Measurements from ENCODE around the gene ZBED3.

Gene ZBED3

DNA sequence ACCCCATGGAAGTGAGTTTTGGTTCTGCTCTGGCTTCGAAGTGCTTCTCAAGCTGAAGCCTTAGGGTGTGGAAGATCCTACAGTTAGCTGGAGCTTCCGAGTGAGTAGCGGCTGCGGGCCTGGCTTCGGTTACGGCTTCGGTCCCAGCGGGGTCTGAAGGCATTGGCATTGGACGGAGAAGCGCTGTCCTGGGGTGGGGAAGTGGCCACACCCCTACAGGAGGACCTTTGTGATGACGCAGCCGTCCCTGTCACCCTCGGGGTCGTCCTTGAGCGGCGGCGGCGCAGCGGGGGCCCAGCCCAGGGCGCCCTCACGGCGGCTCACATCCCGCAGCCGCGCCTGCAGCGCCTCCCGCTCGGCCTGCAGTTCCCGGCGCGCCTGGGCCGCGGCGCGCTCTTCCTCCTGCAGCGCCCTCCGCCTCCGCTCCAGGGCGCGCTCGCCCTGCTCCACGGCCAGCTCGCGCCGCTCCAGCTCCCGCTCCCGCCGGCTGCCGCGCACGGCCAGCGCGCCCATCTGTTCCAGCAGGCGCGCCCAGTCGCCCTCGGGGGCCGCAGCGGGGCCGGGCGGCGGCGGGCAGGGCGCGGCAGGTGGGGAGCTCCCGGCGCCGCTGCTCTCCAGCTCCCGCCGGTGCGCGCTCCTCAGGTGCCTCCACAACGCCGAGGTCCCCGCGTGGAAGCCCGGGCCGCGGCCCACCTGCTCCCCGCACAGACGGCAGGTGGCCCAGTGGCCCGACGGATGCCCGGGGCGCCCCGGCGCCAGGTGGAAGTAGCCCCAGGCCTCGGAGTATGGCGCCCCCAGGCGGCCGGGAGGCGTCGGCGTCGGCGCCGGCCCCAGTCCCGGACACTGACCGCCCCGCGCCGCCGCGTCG lies 9.9 kb downstream of the ZBED3 start:
- peak; percentile 13 for DNase-seq

GRCh38 chr5:77074745-77075144 lies 12.3 kb downstream of the ZBED3 start:
- no peak for DNase-seq

DNA sequence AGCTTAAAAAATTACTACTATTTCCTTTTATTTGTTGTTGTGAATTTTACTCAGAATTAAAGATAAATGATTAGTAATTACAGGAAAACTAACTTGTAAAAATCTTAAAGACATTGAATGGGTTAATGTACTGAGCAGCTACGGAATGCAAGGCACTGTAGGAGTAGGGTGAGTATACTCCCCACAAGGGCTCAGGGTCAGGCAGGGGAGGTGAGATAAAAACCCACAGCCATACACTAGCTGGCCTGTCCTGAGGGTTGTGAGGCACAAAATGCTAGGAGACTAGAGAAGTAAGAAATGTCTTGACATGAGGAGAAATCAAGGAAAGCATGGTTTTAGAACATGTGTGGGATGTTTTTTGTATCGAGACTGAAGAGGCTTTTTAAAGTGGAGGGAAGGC lies 13.4 kb downstream of the ZBED3 start:
- DNase-seq: no peak

DNA sequence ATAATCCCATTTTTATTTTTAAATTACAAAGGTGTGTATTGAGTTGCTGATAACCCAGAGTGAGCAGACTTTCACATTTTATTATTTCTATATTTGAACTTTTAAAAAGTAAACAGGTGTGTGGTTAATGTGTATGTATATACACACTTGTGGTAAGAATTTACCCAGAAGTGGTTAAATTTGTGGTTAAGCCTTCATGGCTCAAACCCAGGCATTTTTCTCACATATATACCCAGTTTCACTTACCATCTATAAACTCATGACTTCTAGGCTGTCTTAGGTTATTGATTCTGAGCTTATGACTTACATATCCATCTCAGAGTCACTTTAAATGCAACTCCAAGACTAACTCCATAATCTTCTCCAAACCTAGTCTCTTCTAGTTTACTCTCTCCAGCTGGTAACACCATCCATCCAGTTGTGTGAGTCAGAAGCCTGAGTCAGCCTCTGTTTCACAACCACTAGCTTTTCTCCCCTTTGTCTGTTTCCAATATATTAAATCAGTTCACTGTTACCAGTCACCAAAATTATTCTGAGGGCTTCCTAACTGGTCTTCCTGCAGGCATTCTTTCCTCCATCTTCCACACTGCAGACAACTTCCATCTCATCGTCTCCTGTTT lies 20.2 kb downstream of the ZBED3 start:
- DNase-seq: no peak

- no peak for DNase-seq
Observed at GRCh38 chr5:77066184-77066583, 20.9 kb downstream of the ZBED3 start.

- no peak for DNase-seq
Observed at GRCh38 chr5:77065256-77065655, 21.8 kb downstream of the ZBED3 start.

DNA sequence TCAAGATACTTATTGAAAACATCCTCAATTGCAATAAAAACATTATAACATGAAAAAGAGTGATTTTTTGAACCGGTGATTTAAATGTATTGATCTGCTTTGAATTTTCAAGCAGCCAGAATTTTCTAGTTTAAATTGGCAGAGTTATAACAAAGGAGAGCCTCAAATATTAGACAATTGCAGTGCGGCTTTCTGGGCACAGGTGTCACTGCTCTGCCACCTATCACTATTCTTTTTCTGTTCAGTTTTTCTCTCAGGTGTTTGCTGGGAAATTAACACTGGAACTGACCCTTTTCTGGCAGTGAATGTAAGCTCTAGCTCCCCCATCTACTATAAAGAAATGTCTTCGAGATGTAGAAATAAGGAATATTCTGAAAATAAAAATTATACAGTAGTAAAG lies 23.0 kb downstream of the ZBED3 start:
- no peak for DNase-seq

- no peak for DNase-seq
Observed at GRCh38 chr5:77046416-77047073, 40.5 kb downstream of the ZBED3 start.

GRCh38 chr5:77035950-77036349 lies 51.1 kb downstream of the ZBED3 start:
- DNase-seq: no peak

GRCh38 chr5:77033338-77033737 lies 53.7 kb downstream of the ZBED3 start:
- DNase-seq: no peak

DNA sequence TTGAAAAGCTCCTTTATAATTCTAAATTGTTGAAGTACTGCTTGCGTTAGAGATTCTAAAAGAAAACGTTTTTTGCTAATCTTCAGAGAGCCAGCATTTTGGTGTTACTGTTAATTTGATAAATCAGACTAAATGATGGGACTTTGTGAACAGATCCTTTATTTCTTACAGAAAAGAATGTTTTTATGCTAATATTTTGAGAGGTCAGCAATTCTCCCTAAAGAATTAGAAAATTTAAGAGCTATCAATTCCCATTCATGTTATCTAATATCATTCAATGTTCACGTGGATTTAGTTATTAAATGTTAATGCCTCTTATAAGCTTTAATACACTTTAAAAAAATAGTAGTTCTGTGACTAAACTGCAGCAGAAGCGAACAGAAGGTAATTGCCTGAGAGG lies 54.5 kb downstream of the ZBED3 start:
- no peak for DNase-seq

DNA sequence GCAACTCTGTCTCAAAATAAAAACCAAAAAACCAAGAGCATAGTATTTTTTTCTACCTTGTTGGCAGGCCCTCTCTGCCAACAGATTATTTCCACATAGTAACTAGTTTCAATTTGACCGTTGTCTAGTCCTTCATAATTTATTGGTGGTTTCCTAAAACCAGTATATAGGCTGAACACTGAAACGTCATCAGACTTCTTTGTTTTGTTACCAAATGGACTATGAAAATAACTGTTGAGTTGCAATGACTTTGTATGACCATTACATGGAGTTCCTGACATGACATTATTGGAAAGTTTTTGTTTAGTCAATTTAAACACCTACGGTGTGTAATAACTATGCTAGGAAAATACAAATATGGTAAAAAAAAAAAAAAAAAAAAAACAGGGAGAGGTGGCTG lies 55.2 kb downstream of the ZBED3 start:
- no peak for DNase-seq

DNA sequence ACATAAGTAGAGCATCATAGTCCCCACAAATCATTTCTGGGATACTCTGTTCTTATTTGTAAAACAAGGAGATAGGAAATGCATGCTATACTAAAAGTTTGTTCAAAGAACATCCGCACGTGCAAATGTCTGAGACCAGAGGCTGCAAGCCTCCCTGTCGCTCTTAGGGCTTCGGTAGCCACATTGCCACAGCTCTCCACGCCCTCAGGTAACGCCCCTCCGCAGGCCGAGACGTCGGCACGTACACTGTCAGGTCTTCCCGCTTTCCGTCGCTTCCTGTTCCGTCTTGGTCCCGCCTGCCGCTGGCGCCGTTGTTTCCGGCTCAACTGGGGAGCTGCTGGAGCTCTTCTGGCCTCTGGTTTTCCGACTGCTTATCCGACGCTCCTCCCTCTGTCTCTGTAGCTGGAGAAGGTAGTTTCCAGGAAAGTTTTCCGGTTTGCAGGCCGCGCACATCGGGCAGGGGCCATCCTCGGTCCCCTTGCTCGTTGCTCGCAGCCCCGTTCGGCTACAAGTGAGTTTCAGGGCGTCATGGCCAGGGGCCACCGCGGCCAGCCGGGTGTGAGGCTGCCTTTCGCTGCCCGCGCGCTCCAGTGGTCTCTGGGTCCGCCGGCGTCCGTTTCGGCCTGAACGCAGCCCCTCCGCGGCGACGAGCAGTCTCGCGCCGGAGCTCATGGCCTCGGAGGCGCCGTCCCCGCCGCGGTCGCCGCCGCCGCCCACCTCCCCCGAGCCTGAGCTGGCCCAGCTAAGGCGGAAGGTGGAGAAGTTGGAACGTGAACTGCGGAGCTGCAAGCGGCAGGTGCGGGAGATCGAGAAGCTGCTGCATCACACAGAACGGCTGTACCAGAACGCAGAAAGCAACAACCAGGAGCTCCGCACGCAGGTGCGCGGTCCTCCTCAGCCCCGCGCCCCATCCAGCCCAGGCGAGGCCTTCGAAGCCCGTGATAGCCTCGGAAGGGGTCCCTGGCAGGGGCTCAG lies 56.7 kb downstream of the ZBED3 start, which contains the start of gene AGGF1:
Gene AGGF1 (plus strand): TSS at position 308 of the 975 bp plus-strand sequence. CDS start 363 bp downstream, at position 671.
- DNase-seq: peak; percentile 61

DNA sequence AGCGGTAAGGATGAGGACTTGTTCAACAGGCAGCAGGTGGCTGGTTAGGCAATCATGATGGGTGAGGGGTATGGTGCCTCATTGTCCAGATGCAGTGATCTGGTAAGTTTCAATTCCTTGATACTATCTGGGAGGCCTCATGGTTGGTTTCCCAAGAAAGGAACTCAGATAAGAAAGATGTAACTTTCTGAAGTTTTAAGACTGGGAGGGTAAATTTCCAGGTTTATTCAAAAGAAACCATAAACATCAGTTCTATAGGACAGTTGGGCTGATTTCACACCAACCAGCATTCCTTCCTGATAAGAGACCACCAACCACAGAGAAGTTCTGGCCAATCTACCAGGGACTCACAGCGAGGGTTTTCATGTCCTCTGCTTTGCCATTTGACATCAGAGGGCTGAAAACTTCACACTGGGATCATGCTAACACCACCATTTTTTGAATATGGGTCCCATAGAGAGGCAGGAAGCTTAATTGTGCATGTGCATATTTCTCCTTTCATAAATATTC lies 57.7 kb downstream of the ZBED3 start:
- no peak for DNase-seq

GRCh38 chr5:77028631-77029375 lies 58.3 kb downstream of the ZBED3 start:
- DNase-seq: no peak

DNA sequence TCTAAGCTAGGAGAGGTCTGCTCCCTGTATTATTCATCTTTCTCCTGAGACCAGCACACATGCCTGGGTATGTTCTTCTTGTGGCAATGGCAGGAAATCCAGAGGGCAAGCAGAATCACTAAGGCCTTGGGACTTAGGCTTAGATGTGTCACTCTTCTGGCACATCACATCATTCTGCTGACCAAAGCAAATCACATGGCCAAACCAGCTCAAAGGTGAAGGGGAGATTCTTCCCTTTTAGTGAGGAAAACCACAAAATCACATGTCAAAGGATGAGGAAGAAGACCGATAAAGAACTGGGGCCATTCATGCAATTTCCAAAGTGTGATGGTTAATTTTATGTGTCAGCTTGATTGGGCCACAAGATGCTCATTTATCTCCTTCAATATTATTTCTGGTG lies 62.6 kb downstream of the ZBED3 start:
- no peak for DNase-seq

GRCh38 chr5:77022511-77023417 lies 64.3 kb downstream of the ZBED3 start:
- DNase-seq: no peak

All from NCI-H524 treated with DMSO at 0.1 percent for 48 hours (cell line).